Trophoblast cell (in vitro differentiated cells and primary cell): Measurements from ENCODE around the gene PARD3B.

Experiments
- DNase-seq, 2 donors: peaks; one replicate each; pipeline ENCODE4 v3.0.0-alpha.2; 2016
- H2AFZ ChIP-seq: 2 replicates; pipeline ENCODE4 v1.6.1; 2013; ENCODE audit warnings: low read length, moderate library complexity, mild to moderate bottlenecking; ENCODE audit not compliant: insufficient read depth, poor library complexity
- H2AK5ac ChIP-seq: 2 replicates; pipeline ENCODE4 v1.6.1; 2013; ENCODE audit warnings: mild to moderate bottlenecking, low read length
- H2BK120ac ChIP-seq: 2 replicates; pipeline ENCODE4 v1.6.1; 2013; ENCODE audit warnings: low read length, mild to moderate bottlenecking, moderate library complexity; ENCODE audit not compliant: insufficient read depth, poor library complexity
- H2BK12ac ChIP-seq: 2 replicates; pipeline ENCODE4 v1.6.1; 2013; ENCODE audit warnings: mild to moderate bottlenecking, low read length, moderate library complexity
- H2BK5ac ChIP-seq: 2 replicates; pipeline ENCODE4 v1.6.1; 2013; ENCODE audit warnings: low read length, low read depth, moderate library complexity, mild to moderate bottlenecking; ENCODE audit not compliant: poor library complexity
- H3K14ac ChIP-seq: 2 replicates; pipeline ENCODE4 v1.6.1; 2013; ENCODE audit warnings: mild to moderate bottlenecking, low read length
- H3K18ac ChIP-seq: 2 replicates; pipeline ENCODE4 v1.6.1; 2013; ENCODE audit warnings: mild to moderate bottlenecking, low read length
- H3K23ac ChIP-seq: 2 replicates; pipeline ENCODE4 v1.6.1; 2013; ENCODE audit warnings: low read length
- H3K27ac ChIP-seq: 2 replicates; pipeline ENCODE4 v1.5.1; 2013; ENCODE audit warnings: low read depth, mild to moderate bottlenecking, inconsistent platforms, low read length, moderate library complexity
- H3K27me3 ChIP-seq: 2 replicates; pipeline ENCODE4 v1.6.1; 2013; ENCODE audit warnings: inconsistent platforms, mild to moderate bottlenecking, low read length, moderate library complexity; ENCODE audit not compliant: insufficient read depth
- H3K36me3 ChIP-seq, 2 experiments: 1 replicate in 1 of 2; 2 replicates in 1 of 2; pipeline ENCODE4 v1.6.1; 2013; ENCODE audit warnings: low read length in 2 of 2, mild to moderate bottlenecking in 2 of 2, moderate library complexity in 1 of 2; ENCODE audit not compliant: insufficient read depth in 2 of 2, control insufficient read depth in 1 of 2
- H3K4ac ChIP-seq: 2 replicates; pipeline ENCODE4 v1.6.1; 2013; ENCODE audit warnings: low read depth, mild to moderate bottlenecking, low read length, moderate library complexity
- H3K4me1 ChIP-seq, 2 experiments: 1 replicate in 1 of 2; 2 replicates in 1 of 2; pipeline ENCODE4 v1.6.1; 2013; ENCODE audit warnings: low read length in 2 of 2, mild to moderate bottlenecking in 2 of 2, moderate library complexity in 1 of 2; ENCODE audit not compliant: insufficient read depth in 2 of 2, control insufficient read depth in 1 of 2
- H3K4me2 ChIP-seq: 2 replicates; pipeline ENCODE4 v1.6.1; 2013; ENCODE audit warnings: inconsistent platforms, mild to moderate bottlenecking, low read length, moderate library complexity
- H3K4me3 ChIP-seq: 2 replicates; pipeline ENCODE4 v1.5.1; 2013; ENCODE audit warnings: mild to moderate bottlenecking, low read depth, low read length, inconsistent platforms
- H3K79me1 ChIP-seq: one replicate; pipeline ENCODE4 v1.6.1; 2013; ENCODE audit warnings: low read length
- H3K79me2 ChIP-seq: 2 replicates; pipeline ENCODE4 v1.6.1; 2013; ENCODE audit warnings: low read length, mild to moderate bottlenecking; ENCODE audit not compliant: control insufficient read depth, insufficient read depth, poor library complexity
- H3K9ac ChIP-seq: 2 replicates; pipeline ENCODE4 v1.6.1; 2013; ENCODE audit warnings: mild to moderate bottlenecking, low read length
- H3K9me3 ChIP-seq: 2 replicates; pipeline ENCODE4 v1.6.1; 2013; ENCODE audit warnings: low read depth, mild to moderate bottlenecking, control low read depth, inconsistent platforms, low read length; ENCODE audit not compliant: insufficient read depth
- H4K12ac ChIP-seq: 2 replicates; pipeline ENCODE4 v1.6.1; 2013; ENCODE audit warnings: low read depth, mild to moderate bottlenecking, low read length, moderate library complexity
- H4K8ac ChIP-seq: 2 replicates; pipeline ENCODE4 v1.6.1; 2013; ENCODE audit warnings: low read depth, mild to moderate bottlenecking, low read length, moderate library complexity
- H4K91ac ChIP-seq: one replicate; pipeline ENCODE4 v1.6.1; 2013; ENCODE audit warnings: low read depth, mild to moderate bottlenecking, low read length, moderate library complexity
- WGBS: extraction: QIAGEN DNeasy Blood & Tissue Kit; methylation state at CpG from one replicate; pipeline ENCODE4 v1.1.7; 2013; ENCODE audit warnings: missing lambda C conversion rate; ENCODE audit not compliant: insufficient read length, insufficient coverage; ENCODE audit errors: extremely low coverage; 5-methylcytosine and 5-hydroxymethylcytosine counted together

Gene PARD3B

GRCh38 chr2:204673877-204674276, 128.6 kb downstream of the PARD3B start:
- no peak overlapping the region for H3K9ac ChIP-seq
- no peaks in the 10 kb centered on the region for H3K4me1 ChIP-seq
- no peak overlapping the region for H3K4me2 ChIP-seq
- H3K23ac ChIP-seq: no peak overlapping the region
- no CpG with 5 or more reads among the region's 3 CpGs for WGBS
- no peak overlapping the region for H4K8ac ChIP-seq
- no peaks in the 10 kb centered on the region for H3K9me3 ChIP-seq
- no peaks in the 10 kb centered on the region for H3K36me3 ChIP-seq
- DNase-seq: no peak
- no peak overlapping the region for H4K12ac ChIP-seq
- no peak overlapping the region for H3K18ac ChIP-seq
- H2BK5ac ChIP-seq: no peak overlapping the region
- H2AFZ ChIP-seq: no peak overlapping the region
- no peak overlapping the region for H3K27ac ChIP-seq
- H3K79me2 ChIP-seq: no peaks in the 10 kb centered on the region
- no peak overlapping the region for H2AK5ac ChIP-seq
- no peaks in the 10 kb centered on the region for H3K79me1 ChIP-seq
- no peak overlapping the region for H3K4ac ChIP-seq
- no peak overlapping the region for H2BK120ac ChIP-seq
- H3K4me3 ChIP-seq: no peak overlapping the region
- no peak overlapping the region for H2BK12ac ChIP-seq
- H4K91ac ChIP-seq: no peak overlapping the region
- H3K27me3 ChIP-seq: no peaks in the 10 kb centered on the region
- no peak overlapping the region for H3K14ac ChIP-seq

GRCh38 chr2:204678031-204678430, 132.8 kb downstream of the PARD3B start:
- H3K36me3 ChIP-seq: no peaks in the 10 kb centered on the region
- H2AFZ ChIP-seq: no peak overlapping the region
- no peak for DNase-seq
- WGBS: no CpG with 5 or more reads among the region's 10 CpGs
- no peak overlapping the region for H3K9ac ChIP-seq
- no peaks in the 10 kb centered on the region for H3K79me2 ChIP-seq
- H2BK12ac ChIP-seq: no peak overlapping the region
- H2AK5ac ChIP-seq: no peak overlapping the region
- H3K4me3 ChIP-seq: no peak overlapping the region
- no peak overlapping the region for H4K8ac ChIP-seq
- no peaks in the 10 kb centered on the region for H3K27me3 ChIP-seq
- H3K4me2 ChIP-seq: no peak overlapping the region
- no peak overlapping the region for H3K23ac ChIP-seq
- no peaks in the 10 kb centered on the region for H3K9me3 ChIP-seq
- no peaks in the 10 kb centered on the region for H3K79me1 ChIP-seq
- H3K27ac ChIP-seq: no peak overlapping the region
- no peak overlapping the region for H3K4ac ChIP-seq
- H3K4me1 ChIP-seq: no peaks in the 10 kb centered on the region
- H4K12ac ChIP-seq: no peak overlapping the region
- H3K18ac ChIP-seq: no peak overlapping the region
- H2BK120ac ChIP-seq: no peak overlapping the region
- no peak overlapping the region for H4K91ac ChIP-seq
- no peak overlapping the region for H3K14ac ChIP-seq
- no peak overlapping the region for H2BK5ac ChIP-seq

GRCh38 chr2:204680576-204680975, 135.3 kb downstream of the PARD3B start:
- no peaks in the 10 kb centered on the region for H3K36me3 ChIP-seq
- peak in 1 of 2 donors; percentile 64 for DNase-seq
- no peaks in the 10 kb centered on the region for H3K27me3 ChIP-seq
- no peak overlapping the region for H3K23ac ChIP-seq
- H2BK12ac ChIP-seq: no peak overlapping the region
- no peak overlapping the region for H2AFZ ChIP-seq
- no peak overlapping the region for H3K27ac ChIP-seq
- no peak overlapping the region for H3K14ac ChIP-seq
- H3K9ac ChIP-seq: no peak overlapping the region
- no peak overlapping the region for H3K4me3 ChIP-seq
- H3K4me2 ChIP-seq: no peak overlapping the region
- no CpG with 5 or more reads among the region's 2 CpGs for WGBS
- H2AK5ac ChIP-seq: no peak overlapping the region
- H3K4me1 ChIP-seq: no peaks in the 10 kb centered on the region
- H2BK5ac ChIP-seq: no peak overlapping the region
- H4K91ac ChIP-seq: no peak overlapping the region
- no peaks in the 10 kb centered on the region for H3K79me2 ChIP-seq
- no peak overlapping the region for H3K4ac ChIP-seq
- no peak overlapping the region for H4K8ac ChIP-seq
- H4K12ac ChIP-seq: no peak overlapping the region
- no peak overlapping the region for H2BK120ac ChIP-seq
- H3K9me3 ChIP-seq: no peaks in the 10 kb centered on the region
- H3K79me1 ChIP-seq: no peaks in the 10 kb centered on the region
- no peak overlapping the region for H3K18ac ChIP-seq

- H3K36me3 ChIP-seq: no peaks in the 10 kb centered on the region
- no peak overlapping the region for H4K91ac ChIP-seq
- no CpG with 5 or more reads among the region's 2 CpGs for WGBS
- no peak overlapping the region for H2AK5ac ChIP-seq
- no peak overlapping the region for H3K23ac ChIP-seq
- H4K12ac ChIP-seq: no peak overlapping the region
- H3K79me1 ChIP-seq: no peaks in the 10 kb centered on the region
- H3K18ac ChIP-seq: no peak overlapping the region
- no peak overlapping the region for H2BK5ac ChIP-seq
- H3K9me3 ChIP-seq: no peaks in the 10 kb centered on the region
- no peak overlapping the region for H4K8ac ChIP-seq
- no peak overlapping the region for H2AFZ ChIP-seq
- H3K4ac ChIP-seq: no peak overlapping the region
- no peaks in the 10 kb centered on the region for H3K79me2 ChIP-seq
- no peaks in the 10 kb centered on the region for H3K27me3 ChIP-seq
- H3K4me1 ChIP-seq: no peaks in the 10 kb centered on the region
- H3K9ac ChIP-seq: no peak overlapping the region
- H2BK12ac ChIP-seq: no peak overlapping the region
- no peak overlapping the region for H3K4me2 ChIP-seq
- no peak for DNase-seq
- H3K14ac ChIP-seq: no peak overlapping the region
- H2BK120ac ChIP-seq: no peak overlapping the region
- no peak overlapping the region for H3K27ac ChIP-seq
- no peak overlapping the region for H3K4me3 ChIP-seq
Observed at GRCh38 chr2:204681412-204681811, 136.1 kb downstream of the PARD3B start.
